Measurements from ENCODE around the gene OR5D18.
"Not testable (repeated sequence)": the region's sequence is repeated elsewhere in the genome, so short reads cannot be mapped to it uniquely, and the experiment has no call there.

The OR5D18 gene

GRCh38 chr11:55819330-55819729 is at the start of gene OR5D18:
OR5D18 (plus strand) TSS chr11:55819630; CDS start chr11:55819630, 0 bp downstream.
- Mint-ChIP-seq H3K27ac (no peak within 1 kb of the TSS), H3K4me3 (no peak within 1 kb of the TSS), H3K4me1 (no peaks in the 10 kb centered on the region)

DNA sequence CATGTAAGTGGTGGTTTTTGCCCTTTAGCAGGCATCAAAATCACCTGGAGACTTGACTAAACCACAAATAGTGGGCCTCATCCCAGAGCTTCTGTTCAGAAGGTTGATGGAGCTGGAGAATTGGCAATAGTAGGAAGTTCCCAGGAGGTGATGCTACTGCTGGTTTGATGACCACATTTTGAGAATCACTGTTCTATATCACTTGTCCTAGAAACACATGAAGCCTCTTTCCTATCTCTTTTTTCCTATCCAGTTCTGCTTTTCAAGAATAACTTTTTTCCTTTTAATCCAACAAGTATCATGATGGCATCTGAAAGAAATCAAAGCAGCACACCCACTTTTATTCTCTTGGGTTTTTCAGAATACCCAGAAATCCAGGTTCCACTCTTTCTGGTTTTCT is 46.3 kb upstream of the OR5D18 start, which contains the start of gene OR5D13:
TSS of gene OR5D13 (plus strand) at position 301 of the 400 bp plus-strand sequence. CDS start at position 301, 0 bp downstream.
- Mint-ChIP-seq H3K4me3 (no peak within 1 kb of the TSS), H3K27ac (no peak within 1 kb of the TSS), H3K36me3 (no peaks in the 10 kb centered on the region), H3K4me1 (no peaks in the 10 kb centered on the region), H3K27me3 (no peaks in the 10 kb centered on the region), H3K9me3 (peaks cover 2% of the 10 kb centered on the region)
- no peak for DNase-seq (ENCODE audit: low spot score in 2 of 2)
- ATAC-seq (ENCODE audit: low read depth) = no peak

More at GRCh38 chr11:55819330-55819729, at the start of gene OR5D18:
- ATAC-seq (ENCODE audit: low read depth) (no peak), DNase-seq (ENCODE audit: low spot score in 2 of 2) (no peak)
- peaks cover 2% of the 10 kb centered on the region for H3K36me3 Mint-ChIP-seq
- no peaks in the 10 kb centered on the region for H3K27me3 Mint-ChIP-seq
- peaks cover 10% of the 10 kb centered on the region for H3K9me3 Mint-ChIP-seq

DNA sequence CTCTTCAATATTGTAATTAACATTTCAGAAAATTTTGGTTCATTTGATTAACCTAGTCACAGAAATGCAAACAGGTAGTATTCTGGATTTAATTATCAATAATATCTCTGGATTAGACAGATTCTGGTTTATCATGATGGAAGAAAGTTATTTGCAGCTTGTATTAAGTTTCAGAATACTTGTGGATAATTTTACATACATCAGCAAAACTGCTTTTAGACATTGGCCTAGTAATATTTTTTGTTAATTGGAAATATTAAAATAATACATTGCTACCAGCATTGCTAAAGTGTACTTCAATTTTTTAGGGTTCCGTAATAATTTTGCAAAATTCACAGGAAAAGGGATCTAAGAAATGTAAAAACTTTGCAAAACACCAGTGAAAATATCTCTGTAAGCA is 27.8 kb upstream of the OR5D18 start:
- Mint-ChIP-seq H3K4me3 (no peak overlapping the region), H3K4me1 (no peaks in the 10 kb centered on the region), H3K9me3 (peaks cover 8% of the 10 kb centered on the region), H3K36me3 (no peaks in the 10 kb centered on the region), H3K27me3 (no peaks in the 10 kb centered on the region), H3K27ac (no peak overlapping the region)
- no peak for DNase-seq (ENCODE audit: low spot score in 2 of 2)
- ATAC-seq (ENCODE audit: low read depth) = no peak

GRCh38 chr11:55793321-55793720 is 26.1 kb upstream of the OR5D18 start:
- H3K36me3 Mint-ChIP-seq = no peaks in the 10 kb centered on the region
- no peak overlapping the region for H3K27ac Mint-ChIP-seq
- no peak overlapping the region for H3K4me3 Mint-ChIP-seq
- H3K4me1 Mint-ChIP-seq = no peaks in the 10 kb centered on the region
- H3K9me3 Mint-ChIP-seq = peaks cover 5% of the 10 kb centered on the region
- DNase-seq (ENCODE audit: low spot score in 2 of 2) (no peak), ATAC-seq (ENCODE audit: low read depth) (no peak)
- H3K27me3 Mint-ChIP-seq = no peaks in the 10 kb centered on the region

DNA sequence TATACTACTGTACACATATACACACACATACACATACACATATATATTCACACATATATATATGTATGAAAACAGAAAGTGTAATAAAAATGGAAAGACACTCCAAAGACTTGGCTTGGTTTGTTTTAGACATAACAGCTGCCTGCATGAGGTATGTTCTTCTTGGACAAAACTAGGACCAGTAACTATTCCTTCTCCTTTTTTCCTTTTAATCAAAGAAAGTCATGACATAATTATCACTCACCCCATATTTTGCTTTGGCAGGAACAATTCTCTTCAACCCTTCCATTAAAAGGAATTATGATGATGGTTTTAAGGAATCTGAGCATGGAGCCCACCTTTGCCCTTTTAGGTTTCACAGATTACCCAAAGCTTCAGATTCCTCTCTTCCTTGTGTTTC is 24.2 kb upstream of the OR5D18 start, which contains the start of gene OR5D14:
TSS of gene OR5D14 (plus strand) at position 301 of the 400 bp plus-strand sequence. CDS start at position 301, 0 bp downstream.
- no peak for ATAC-seq (ENCODE audit: low read depth)
- H3K9me3 Mint-ChIP-seq = peaks cover 7% of the 10 kb centered on the region

DNA sequence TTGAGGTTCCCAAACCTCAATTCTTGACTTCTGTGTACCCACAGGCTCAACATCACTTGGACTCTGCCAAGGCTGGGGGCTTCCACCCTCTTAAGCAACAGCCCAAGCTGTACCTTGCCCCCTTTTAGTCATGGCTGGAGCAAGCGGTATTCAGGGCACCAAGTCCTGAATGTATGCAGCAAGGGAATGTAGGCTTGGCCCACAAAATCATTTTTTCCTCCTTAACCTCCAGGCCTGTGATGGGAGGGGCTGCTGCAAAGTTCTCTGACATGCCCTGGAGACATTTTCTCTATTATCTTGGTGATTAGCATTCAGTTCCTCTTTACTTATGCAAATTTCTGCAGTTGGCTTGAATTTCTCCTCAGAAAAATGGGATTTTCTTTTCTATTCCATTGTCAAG is 13.2 kb upstream of the OR5D18 start:
- Mint-ChIP-seq H3K4me1 (no peaks in the 10 kb centered on the region), H3K4me3 (no peak overlapping the region), H3K27ac (no peak overlapping the region), H3K27me3 (no peaks in the 10 kb centered on the region), H3K9me3 (peaks cover 9% of the 10 kb centered on the region), H3K36me3 (no peaks in the 10 kb centered on the region)
- ATAC-seq (ENCODE audit: low read depth) (no peak), DNase-seq (ENCODE audit: low spot score in 2 of 2) (no peak)

More for the DNA sequence above, 24.2 kb upstream of the OR5D18 start, which contains the start of gene OR5D14:
- Mint-ChIP-seq H3K36me3 (no peaks in the 10 kb centered on the region), H3K27me3 (no peaks in the 10 kb centered on the region), H3K27ac (no peak within 1 kb of the TSS), H3K4me3 (no peak within 1 kb of the TSS), H3K4me1 (no peaks in the 10 kb centered on the region)
- no peak for DNase-seq (ENCODE audit: low spot score in 2 of 2)

DNA sequence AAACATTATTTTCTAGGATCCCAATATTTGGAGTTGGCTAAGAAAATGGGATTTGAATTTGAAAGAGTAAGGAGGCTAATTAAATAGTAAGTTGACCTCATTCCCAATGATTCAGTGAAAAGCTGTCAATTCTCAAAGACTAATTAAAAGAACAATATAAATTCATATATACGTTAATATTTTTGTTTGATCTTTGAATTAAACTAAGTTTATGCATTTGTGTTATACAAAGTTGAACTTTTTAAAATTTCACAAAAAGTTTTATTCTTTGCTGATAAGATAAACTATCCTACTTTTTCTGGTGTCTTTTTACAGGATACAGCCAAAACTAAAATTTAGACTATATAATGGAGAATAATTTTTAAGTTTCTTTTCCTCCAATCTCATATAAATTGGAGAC is 8.4 kb upstream of the OR5D18 start, which contains the start of gene OR5L1:
TSS of gene OR5L1 (plus strand) at position 301 of the 400 bp plus-strand sequence. CDS start 100 bp downstream, outside the sequence.
- Mint-ChIP-seq H3K27me3 (no peaks in the 10 kb centered on the region), H3K4me1 (no peaks in the 10 kb centered on the region), H3K4me3 (no peak within 1 kb of the TSS), H3K27ac (no peak within 1 kb of the TSS), H3K9me3 (peaks cover 8% of the 10 kb centered on the region), H3K36me3 (no peaks in the 10 kb centered on the region)
- no peak for DNase-seq (ENCODE audit: low spot score in 2 of 2)
- no peak for ATAC-seq (ENCODE audit: low read depth)

DNA sequence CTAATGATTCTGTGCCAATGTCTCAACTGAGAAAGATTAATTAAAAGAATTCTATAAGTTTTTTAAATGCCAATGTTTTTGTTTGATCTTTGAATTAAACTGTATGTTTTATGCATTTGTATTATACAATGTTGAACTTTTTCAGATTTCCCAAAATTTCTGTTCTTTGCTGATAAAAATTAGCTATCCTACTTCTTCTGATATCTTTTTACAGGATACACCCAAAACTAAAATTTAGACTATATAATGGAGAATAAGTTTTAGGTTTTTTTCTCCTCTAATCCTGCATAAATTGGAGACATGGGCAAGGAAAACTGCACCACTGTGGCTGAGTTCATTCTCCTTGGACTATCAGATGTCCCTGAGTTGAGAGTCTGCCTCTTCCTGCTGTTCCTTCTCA is 7.5 kb downstream of the OR5D18 start, which contains the start of gene OR5L2:
TSS of gene OR5L2 (plus strand) at position 301 of the 400 bp plus-strand sequence. CDS start at position 301, 0 bp downstream.
- ATAC-seq (ENCODE audit: low read depth) = no peak
- H3K4me3 Mint-ChIP-seq = no peak within 1 kb of the TSS
- H3K27me3 Mint-ChIP-seq = no peaks in the 10 kb centered on the region
- no peak within 1 kb of the TSS for H3K27ac Mint-ChIP-seq
- H3K36me3 Mint-ChIP-seq = no peaks in the 10 kb centered on the region
- no peak for DNase-seq (ENCODE audit: low spot score in 2 of 2)
- H3K4me1 Mint-ChIP-seq = no peaks in the 10 kb centered on the region
- H3K9me3 Mint-ChIP-seq = peaks cover 9% of the 10 kb centered on the region

- no peaks in the 10 kb centered on the region for H3K36me3 Mint-ChIP-seq
- no peak within 1 kb of the TSS for H3K27ac Mint-ChIP-seq
- no peak within 1 kb of the TSS for H3K4me3 Mint-ChIP-seq
- no peaks in the 10 kb centered on the region for H3K27me3 Mint-ChIP-seq
- no peaks in the 10 kb centered on the region for H3K4me1 Mint-ChIP-seq
- ATAC-seq (ENCODE audit: low read depth) (no peak), DNase-seq (ENCODE audit: low spot score in 2 of 2) (no peak)
- H3K9me3 Mint-ChIP-seq = peaks cover 7% of the 10 kb centered on the region
Observed at GRCh38 chr11:55838452-55838851, 19.0 kb downstream of the OR5D18 start, which contains the start of gene OR5D16. OR5D16 (plus strand) TSS chr11:55838752; CDS start chr11:55838752, 0 bp downstream.

DNA sequence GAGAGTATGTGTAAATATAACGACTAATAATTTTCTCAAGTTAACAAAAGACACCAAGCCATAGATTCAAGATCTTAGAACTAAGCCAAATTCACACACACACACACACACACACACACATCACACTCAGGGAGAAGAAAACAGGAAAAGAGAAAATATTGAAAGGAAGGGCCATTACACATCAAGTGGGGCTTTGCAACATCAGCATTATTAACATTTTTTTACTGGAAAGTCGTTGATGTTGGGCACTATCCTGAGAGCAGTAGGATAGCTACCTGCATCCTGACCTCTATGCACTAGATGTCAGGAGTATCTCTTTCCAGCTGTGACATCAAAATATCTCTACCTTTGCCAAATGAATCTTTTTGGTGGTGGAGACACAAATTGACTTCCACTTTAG is 28.0 kb downstream of the OR5D18 start:
- DNase-seq (ENCODE audit: low spot score in 2 of 2) = no peak
- Mint-ChIP-seq H3K36me3 (no peaks in the 10 kb centered on the region), H3K27ac (no peak overlapping the region), H3K27me3 (no peaks in the 10 kb centered on the region), H3K4me3 (no peak overlapping the region), H3K4me1 (no peaks in the 10 kb centered on the region), H3K9me3 (peaks cover 2% of the 10 kb centered on the region)
- no peak for ATAC-seq (ENCODE audit: low read depth)

- no peaks in the 10 kb centered on the region for H3K36me3 Mint-ChIP-seq
- no peaks in the 10 kb centered on the region for H3K4me1 Mint-ChIP-seq
- ATAC-seq (ENCODE audit: low read depth) = no peak
- H3K9me3 Mint-ChIP-seq = peaks cover 5% of the 10 kb centered on the region
- H3K27ac Mint-ChIP-seq = no peak overlapping the region
- no peaks in the 10 kb centered on the region for H3K27me3 Mint-ChIP-seq
- no peak overlapping the region for H3K4me3 Mint-ChIP-seq
- DNase-seq (ENCODE audit: low spot score in 2 of 2) = no peak
Observed at GRCh38 chr11:55849037-55849436, 29.6 kb downstream of the OR5D18 start.

- Mint-ChIP-seq H3K9me3 (peaks cover 7% of the 10 kb centered on the region), H3K4me3 (no peak overlapping the region)
- no peak for DNase-seq (ENCODE audit: low spot score in 2 of 2)
Observed at GRCh38 chr11:55852141-55852540, 32.7 kb downstream of the OR5D18 start.

DNA sequence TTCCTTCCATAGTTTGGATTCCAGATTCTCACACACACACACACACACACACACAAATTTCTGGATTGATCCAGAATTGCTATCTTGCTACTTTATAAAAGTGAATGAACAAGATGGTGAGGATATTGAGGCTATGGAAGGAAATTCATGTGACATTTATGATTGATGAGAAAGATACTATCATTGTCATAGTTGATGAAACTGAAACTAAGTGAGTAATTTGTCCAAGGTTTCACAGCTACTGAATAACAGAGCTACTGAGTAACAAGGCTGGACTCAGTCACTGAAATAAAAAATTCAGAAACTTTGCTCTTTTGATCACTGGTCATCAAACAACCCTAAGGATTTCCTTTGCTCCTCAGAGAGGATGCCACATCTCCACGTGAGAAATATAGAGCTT is 35.3 kb downstream of the OR5D18 start:
- Mint-ChIP-seq H3K4me1 (no peaks in the 10 kb centered on the region), H3K27ac (no peak overlapping the region), H3K36me3 (no peaks in the 10 kb centered on the region), H3K27me3 (no peaks in the 10 kb centered on the region), H3K4me3 (no peak overlapping the region), H3K9me3 (peaks cover 7% of the 10 kb centered on the region)
- DNase-seq (ENCODE audit: low spot score in 2 of 2) (no peak), ATAC-seq (ENCODE audit: low read depth) (no peak)

More at GRCh38 chr11:55852141-55852540, 32.7 kb downstream of the OR5D18 start:
- ATAC-seq (ENCODE audit: low read depth) = no peak
- no peak overlapping the region for H3K27ac Mint-ChIP-seq
- H3K36me3 Mint-ChIP-seq = no peaks in the 10 kb centered on the region
- no peaks in the 10 kb centered on the region for H3K27me3 Mint-ChIP-seq
- no peaks in the 10 kb centered on the region for H3K4me1 Mint-ChIP-seq

DNA sequence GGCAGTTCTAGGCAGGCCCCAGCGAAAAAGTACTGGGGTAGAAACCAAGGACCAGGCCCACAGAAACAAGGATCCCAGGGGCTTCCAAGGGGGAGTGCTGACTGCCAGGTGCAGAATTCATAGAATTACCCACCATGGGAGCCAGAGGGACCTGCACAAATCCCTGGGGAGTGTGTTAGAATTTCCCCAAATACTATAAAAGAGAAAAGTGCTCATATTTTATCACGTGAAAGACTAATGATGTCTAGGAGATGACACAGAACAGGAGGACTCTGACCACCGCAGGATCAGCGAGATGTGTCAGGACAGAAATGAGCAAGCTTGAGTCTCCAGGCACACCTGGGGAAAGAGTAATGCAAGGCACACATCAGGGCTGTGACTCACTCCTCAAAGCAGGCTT is 47.9 kb downstream of the OR5D18 start:
- H3K4me3 Mint-ChIP-seq; H3K4me1 Mint-ChIP-seq; H3K36me3 Mint-ChIP-seq; ATAC-seq (ENCODE audit: low read depth); H3K27me3 Mint-ChIP-seq; DNase-seq (ENCODE audit: low spot score in 2 of 2); H3K27ac Mint-ChIP-seq; H3K9me3 Mint-ChIP-seq: not testable (repeated sequence)
